Neural progenitor cell (in vitro differentiated cells): Measurements from ENCODE around the gene SMOC2. TPM values are rescaled to one million over a fixed set of nuclear protein-coding genes. Genes with fewer than 3 reads are reported as not detected.

ENCODE experiments used
- DNase-seq: peaks from one replicate; pipeline ENCODE4 v3.0.0-alpha.2; 2016; ENCODE audit warnings: low spot score
- H2AFZ ChIP-seq: fragments of 200-600 bp; sonication (generic); replicated peaks from 2 replicates; pipeline ENCODE4 v1.6.1; 2016; ENCODE audit warnings: antibody characterized with exemption
- H3F3A ChIP-seq: fragments of 200-600 bp; sonication (generic); 2 replicates; pipeline ENCODE4 v1.6.1; 2016; ENCODE audit warnings: antibody characterized with exemption, low read depth
- H3K27ac ChIP-seq: fragments of 200-600 bp; sonication (generic); 2 replicates; pipeline ENCODE4 v1.5.1; 2016; ENCODE audit warnings: mild to moderate bottlenecking
- H3K27me3 ChIP-seq: fragments of 200-600 bp; sonication (generic); 2 replicates; pipeline ENCODE4 v1.6.1; 2016; ENCODE audit warnings: mild to moderate bottlenecking, moderate library complexity
- H3K36me3 ChIP-seq: fragments of 200-600 bp; sonication (generic); 2 replicates; pipeline ENCODE4 v1.5.1; 2016
- H3K4me1 ChIP-seq: fragments of 200-600 bp; sonication (generic); 2 replicates; pipeline ENCODE4 v1.6.1; 2016; ENCODE audit warnings: mixed run types
- H3K4me2 ChIP-seq: fragments of 200-600 bp; sonication (generic); 2 replicates; pipeline ENCODE4 v1.6.1; 2016
- H3K4me3 ChIP-seq: fragments of 200-600 bp; sonication (generic); 2 replicates; pipeline ENCODE4 v1.5.1; 2016
- H3K79me2 ChIP-seq: fragments of 200-600 bp; sonication (generic); 2 replicates; pipeline ENCODE4 v1.6.1; 2016; ENCODE audit warnings: low read depth
- H3K9ac ChIP-seq: fragments of 200-600 bp; sonication (generic); 2 replicates; pipeline ENCODE4 v1.6.1; 2016
- H3K9me3 ChIP-seq: fragments of 200-600 bp; sonication (generic); 2 replicates; pipeline ENCODE4 v1.5.1; 2016; ENCODE audit warnings: low read depth
- H4K20me1 ChIP-seq: fragments of 200-600 bp; sonication (generic); 2 replicates; pipeline ENCODE4 v1.6.1; 2016; ENCODE audit warnings: low read depth
- H3K27ac Mint-ChIP-seq: 3 replicates; pipeline ENCODE4 v1.8.0; 2021; ENCODE audit warnings: mixed read lengths
- H3K27me3 Mint-ChIP-seq: 2 replicates; pipeline ENCODE4 v1.8.0; 2022; ENCODE audit warnings: low read depth, mild to moderate bottlenecking, inconsistent platforms, moderate library complexity, mixed read lengths; ENCODE audit not compliant: insufficient read depth
- H3K36me3 Mint-ChIP-seq: 3 replicates; pipeline ENCODE4 v1.8.0; 2021; ENCODE audit warnings: mixed read lengths
- H3K4me1 Mint-ChIP-seq: 3 replicates; pipeline ENCODE4 v1.8.0; 2021; ENCODE audit warnings: mixed read lengths
- H3K4me3 Mint-ChIP-seq: 3 replicates; pipeline ENCODE4 v1.8.0; 2021; ENCODE audit warnings: mild to moderate bottlenecking, moderate library complexity, mixed read lengths
- H3K9me3 Mint-ChIP-seq: 3 replicates; pipeline ENCODE4 v1.8.0; 2020; ENCODE audit warnings: mixed read lengths
- EZH2 ChIP-seq: fragments of 200-600 bp; sonication (generic); IDR thresholded peaks from 2 replicates; pipeline ENCODE4 v1.6.1; 2017; ENCODE audit warnings: antibody characterized with exemption, mild to moderate bottlenecking, moderate library complexity
- EZH2phosphoT487 ChIP-seq: fragments of 200-600 bp; sonication (generic); IDR thresholded peaks from 2 replicates; pipeline ENCODE4 v1.6.1; 2017; ENCODE audit warnings: antibody characterized with exemption
- total RNA-seq: library from RNA; depleted of rRNA; stranded (reverse); fragments of >200 nt; gene quantifications from 2 replicates; pipeline ENCODE4 v1.2.3, GENCODE V29; 2015; ENCODE audit warnings: low replicate concordance
- TF ChIP-seq, protein P1 (sequence below): fragments of 200-600 bp; sonication (generic); IDR thresholded peaks from 2 replicates; pipeline ENCODE4 v1.5.1; 2017; ENCODE audit warnings: antibody characterized with exemption, mild to moderate bottlenecking

Gene SMOC2
- total RNA-seq, 1 donor from 2014 or later, result 0.75 TPM

DNA sequence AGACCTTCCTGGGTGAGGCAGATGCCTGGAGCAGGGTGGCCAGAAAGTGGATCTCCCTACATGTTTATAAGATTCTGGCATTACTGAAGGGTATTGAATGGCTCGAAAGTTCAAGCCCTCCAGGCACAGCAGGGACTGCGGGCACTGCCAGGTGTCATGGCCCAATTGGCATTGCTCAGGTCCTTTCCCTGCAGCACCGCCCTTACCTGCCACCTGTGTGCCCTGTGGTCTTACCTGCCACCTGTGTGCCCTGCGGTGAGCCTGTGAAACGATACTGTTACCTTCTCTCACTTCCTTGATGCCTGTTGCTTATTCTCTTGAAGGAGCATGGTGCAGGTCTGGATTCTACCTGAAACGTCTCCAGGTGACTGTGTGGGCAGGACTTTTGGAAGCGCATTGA, 32.2 kb downstream of the SMOC2 start:
- H2AFZ ChIP-seq, result no peak overlapping the region
- H3K36me3 ChIP-seq, result no peaks in the 10 kb centered on the region
- no peak overlapping the region for H3K4me3 ChIP-seq
- H3K9me3 ChIP-seq, result no peaks in the 10 kb centered on the region
- H3K27me3 Mint-ChIP-seq, result peaks cover 4% of the 10 kb centered on the region
- peaks cover 2% of the 10 kb centered on the region for H3K36me3 Mint-ChIP-seq
- no peaks in the 10 kb centered on the region for H4K20me1 ChIP-seq
- no peak overlapping the region for H3K27ac ChIP-seq
- H3K9ac ChIP-seq, result no peak overlapping the region
- H3K4me2 ChIP-seq, result no peak overlapping the region
- H3K79me2 ChIP-seq, result no peaks in the 10 kb centered on the region
- no peak overlapping the region for H3K4me3 Mint-ChIP-seq
- H3K27me3 ChIP-seq, result no peaks in the 10 kb centered on the region
- H3K27ac Mint-ChIP-seq, result no peak overlapping the region
- DNase-seq, result no peak
- peaks cover 9% of the 10 kb centered on the region for H3K4me1 ChIP-seq
- H3K4me1 Mint-ChIP-seq, result peaks cover 5% of the 10 kb centered on the region
- H3F3A ChIP-seq, result no peaks in the 10 kb centered on the region
- TF ChIP-seq, protein P1, sequence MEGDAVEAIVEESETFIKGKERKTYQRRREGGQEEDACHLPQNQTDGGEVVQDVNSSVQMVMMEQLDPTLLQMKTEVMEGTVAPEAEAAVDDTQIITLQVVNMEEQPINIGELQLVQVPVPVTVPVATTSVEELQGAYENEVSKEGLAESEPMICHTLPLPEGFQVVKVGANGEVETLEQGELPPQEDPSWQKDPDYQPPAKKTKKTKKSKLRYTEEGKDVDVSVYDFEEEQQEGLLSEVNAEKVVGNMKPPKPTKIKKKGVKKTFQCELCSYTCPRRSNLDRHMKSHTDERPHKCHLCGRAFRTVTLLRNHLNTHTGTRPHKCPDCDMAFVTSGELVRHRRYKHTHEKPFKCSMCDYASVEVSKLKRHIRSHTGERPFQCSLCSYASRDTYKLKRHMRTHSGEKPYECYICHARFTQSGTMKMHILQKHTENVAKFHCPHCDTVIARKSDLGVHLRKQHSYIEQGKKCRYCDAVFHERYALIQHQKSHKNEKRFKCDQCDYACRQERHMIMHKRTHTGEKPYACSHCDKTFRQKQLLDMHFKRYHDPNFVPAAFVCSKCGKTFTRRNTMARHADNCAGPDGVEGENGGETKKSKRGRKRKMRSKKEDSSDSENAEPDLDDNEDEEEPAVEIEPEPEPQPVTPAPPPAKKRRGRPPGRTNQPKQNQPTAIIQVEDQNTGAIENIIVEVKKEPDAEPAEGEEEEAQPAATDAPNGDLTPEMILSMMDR, result no peak
- TF ChIP-seq EZH2phosphoT487, result no peak
- no peak for TF ChIP-seq EZH2
- peaks cover 6% of the 10 kb centered on the region for H3K9me3 Mint-ChIP-seq

DNA sequence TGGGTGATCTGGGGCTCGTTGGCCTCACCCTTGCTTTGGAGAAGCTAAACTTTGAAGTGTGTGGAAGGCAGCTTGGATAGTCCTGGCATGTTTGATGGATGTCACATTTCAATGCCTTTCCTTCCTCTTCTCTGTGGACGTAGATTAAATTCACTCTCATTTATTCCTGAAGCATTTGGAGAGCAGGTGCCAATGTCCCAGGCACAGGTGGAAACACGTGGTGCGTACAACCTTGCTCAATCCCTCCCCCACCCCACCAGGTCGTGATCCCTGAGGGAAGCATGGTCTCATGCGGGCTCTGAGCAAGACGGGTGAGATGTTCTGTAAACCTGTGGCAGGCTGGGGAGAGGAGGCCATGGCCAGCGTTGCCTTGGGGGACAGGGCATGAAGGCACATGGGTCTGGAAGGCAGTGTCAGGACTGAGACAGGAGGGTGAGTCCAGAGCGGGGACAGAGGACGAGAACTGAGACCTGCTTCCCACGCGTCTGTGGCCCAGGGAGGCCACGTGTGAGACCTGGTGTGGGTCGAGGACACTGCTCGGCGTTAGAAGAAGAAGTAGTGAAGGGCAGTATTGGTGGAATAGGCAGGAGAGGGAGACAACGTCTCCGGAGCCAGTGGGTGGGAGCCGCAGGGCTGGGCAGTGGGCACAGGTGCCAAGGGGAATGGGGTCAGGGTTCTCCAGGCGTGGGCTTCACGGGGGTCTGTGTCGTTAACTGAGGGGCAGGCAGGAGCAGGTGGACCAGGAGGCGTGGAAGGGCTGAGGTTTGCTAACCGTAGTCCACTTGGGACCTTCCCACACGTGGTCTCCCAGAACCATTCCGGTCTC, 34.4 kb downstream of the SMOC2 start:
- H3K4me2 ChIP-seq, result no peak overlapping the region
- TF ChIP-seq, protein P1, result no peak
- TF ChIP-seq EZH2phosphoT487 (no peak), EZH2 (no peak)
- Mint-ChIP-seq H3K9me3 (peaks cover 19% of the 10 kb centered on the region), H3K36me3 (peaks cover 2% of the 10 kb centered on the region), H3K27ac (no peak overlapping the region), H3K4me3 (peak overlapping the region; percentile 9), H3K27me3 (peaks cover 4% of the 10 kb centered on the region), H3K4me1 (no peaks in the 10 kb centered on the region)
- no peak overlapping the region for H3K9ac ChIP-seq
- no peak overlapping the region for H3K27ac ChIP-seq
- no peaks in the 10 kb centered on the region for H3K27me3 ChIP-seq
- no peak for DNase-seq
- no peaks in the 10 kb centered on the region for H3K79me2 ChIP-seq
- H3K9me3 ChIP-seq, result no peaks in the 10 kb centered on the region
- no peaks in the 10 kb centered on the region for H3K36me3 ChIP-seq
- H3F3A ChIP-seq, result no peaks in the 10 kb centered on the region
- no peaks in the 10 kb centered on the region for H3K4me1 ChIP-seq
- no peak overlapping the region for H2AFZ ChIP-seq
- no peaks in the 10 kb centered on the region for H4K20me1 ChIP-seq
- no peak overlapping the region for H3K4me3 ChIP-seq

DNA sequence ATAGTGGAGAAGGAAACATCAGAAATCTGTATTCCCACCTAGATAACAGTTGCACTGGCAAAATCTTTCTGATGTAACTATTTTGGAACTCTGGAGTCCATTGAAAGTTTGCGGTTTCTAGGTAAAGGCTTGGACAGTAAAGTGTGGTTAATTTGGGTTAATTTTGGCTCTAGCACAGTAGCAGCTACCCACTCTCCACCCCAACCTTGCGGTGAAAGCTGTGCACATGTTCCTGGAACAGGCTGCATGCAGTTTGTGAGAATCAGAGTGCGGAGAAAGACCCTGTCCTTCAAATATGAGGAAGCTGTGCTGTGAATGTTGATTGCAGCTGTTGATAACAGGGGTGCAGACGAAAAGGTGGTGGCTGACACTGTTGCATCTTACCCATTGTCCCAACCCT, 38.4 kb downstream of the SMOC2 start:
- Mint-ChIP-seq H3K36me3 (peaks cover 2% of the 10 kb centered on the region), H3K4me1 (no peaks in the 10 kb centered on the region), H3K27me3 (peaks cover under 1% of the 10 kb centered on the region), H3K27ac (no peak overlapping the region), H3K9me3 (peaks cover 27% of the 10 kb centered on the region), H3K4me3 (no peak overlapping the region)
- Histone ChIP-seq H3K9me3 (no peaks in the 10 kb centered on the region), H3K79me2 (no peaks in the 10 kb centered on the region), H4K20me1 (no peaks in the 10 kb centered on the region), H3K27me3 (no peaks in the 10 kb centered on the region), H3F3A (no peaks in the 10 kb centered on the region), H3K4me3 (no peak overlapping the region), H3K27ac (no peak overlapping the region), H3K36me3 (no peaks in the 10 kb centered on the region), H2AFZ (no peak overlapping the region), H3K4me2 (no peak overlapping the region), H3K4me1 (no peaks in the 10 kb centered on the region), H3K9ac (no peak overlapping the region)
- TF ChIP-seq EZH2 (no peak), EZH2phosphoT487 (no peak)
- TF ChIP-seq, protein P1, result no peak
- no peak for DNase-seq
